ENCODE results near the gene CALN1. TPM values are rescaled to one million over a fixed set of nuclear protein-coding genes. Genes with fewer than 3 reads are reported as not detected.

Gene CALN1
- total RNA-seq, 4 donors from 2014 or later: under 0.01 to 0.33 (median 0.10) TPM; not detected in 1

- H3K27me3 ChIP-seq: no peaks in the 10 kb centered on the region
- no peak for DNase-seq
- peaks cover 0 to 4% of the 10 kb centered on the region in 2 donors for H3K4me1 ChIP-seq
- intact Hi-C loops (cut with DNase I): no loop called here
- TF ChIP-seq POLR2A (IDR thresholded peaks at IDR 0.05): no peak
- TF ChIP-seq CTCF (IDR thresholded peaks at IDR 0.05): no peak
- no peak overlapping the region for H3K4me3 ChIP-seq (replicated peaks in 1 of 3)
- H3K9me3 ChIP-seq: no peaks in the 10 kb centered on the region
- H3K27ac ChIP-seq: no peak overlapping the region
- H3K36me3 ChIP-seq: no peaks in the 10 kb centered on the region
Measured at GRCh38 chr7:72437610-72438009, 25.5 kb upstream of the CALN1 start.

- H3K27me3 ChIP-seq: no peaks in the 10 kb centered on the region
- peaks cover 0 to 4% of the 10 kb centered on the region in 2 donors for H3K4me1 ChIP-seq
- H3K4me3 ChIP-seq (replicated peaks in 1 of 3): no peak overlapping the region
- H3K36me3 ChIP-seq: no peaks in the 10 kb centered on the region
- no peaks in the 10 kb centered on the region for H3K9me3 ChIP-seq
- DNase-seq: no peak
- TF ChIP-seq POLR2A (IDR thresholded peaks at IDR 0.05): no peak
- TF ChIP-seq CTCF (IDR thresholded peaks at IDR 0.05): no peak
- H3K27ac ChIP-seq: no peak overlapping the region
- WGBS, 2 donors: 84 to 96% methylated on average over 2 of the region's 2 CpGs
- intact Hi-C loops (cut with DNase I): no loop called here
Measured at GRCh38 chr7:72437061-72437585, 25.0 kb upstream of the CALN1 start.

GRCh38 chr7:72435925-72436480 lies 23.9 kb upstream of the CALN1 start:
- Histone ChIP-seq H3K36me3 (no peaks in the 10 kb centered on the region), H3K9me3 (no peaks in the 10 kb centered on the region), H3K4me3 (replicated peaks in 1 of 3) (no peak overlapping the region), H3K4me1 (peaks cover 0 to 4% of the 10 kb centered on the region in 2 donors), H3K27ac (no peak overlapping the region), H3K27me3 (no peaks in the 10 kb centered on the region)
- intact Hi-C loops (cut with DNase I): no loop called here
- TF ChIP-seq CTCF (IDR thresholded peaks at IDR 0.05): no peak
- no peak for TF ChIP-seq POLR2A (IDR thresholded peaks at IDR 0.05)
- WGBS, 2 donors: 37 to 66% methylated on average over 5 of the region's 5 CpGs
- no peak for DNase-seq

GRCh38 chr7:72435366-72435765 lies 23.2 kb upstream of the CALN1 start:
- no peaks in the 10 kb centered on the region for H3K36me3 ChIP-seq
- no peak overlapping the region for H3K27ac ChIP-seq
- H3K27me3 ChIP-seq: no peaks in the 10 kb centered on the region
- no peak overlapping the region for H3K4me3 ChIP-seq (replicated peaks in 1 of 3)
- H3K9me3 ChIP-seq: no peaks in the 10 kb centered on the region
- DNase-seq: no peak
- TF ChIP-seq CTCF (IDR thresholded peaks at IDR 0.05): no peak
- no peak for TF ChIP-seq POLR2A (IDR thresholded peaks at IDR 0.05)
- intact Hi-C loops (cut with DNase I): no loop called here
- 34 to 43% methylated on average over 12 to 15 of the region's 15 CpGs for WGBS, 2 donors
- peaks cover 0 to 4% of the 10 kb centered on the region in 2 donors for H3K4me1 ChIP-seq

GRCh38 chr7:72430531-72430930 lies 18.4 kb upstream of the CALN1 start:
- no peaks in the 10 kb centered on the region for H3K36me3 ChIP-seq
- 79 to 92% methylated on average over 7 of the region's 7 CpGs for WGBS, 2 donors
- no peaks in the 10 kb centered on the region for H3K9me3 ChIP-seq
- DNase-seq: no peak
- TF ChIP-seq POLR2A (IDR thresholded peaks at IDR 0.05) (no peak), CTCF (IDR thresholded peaks at IDR 0.05) (no peak)
- no peak overlapping the region for H3K27ac ChIP-seq
- peaks cover 0 to 4% of the 10 kb centered on the region in 2 donors for H3K4me1 ChIP-seq
- intact Hi-C loops (cut with DNase I): no loop called here
- H3K27me3 ChIP-seq: no peaks in the 10 kb centered on the region
- no peak overlapping the region for H3K4me3 ChIP-seq (replicated peaks in 1 of 3)
